ENCODE data around the gene MYLIP. TPM values are rescaled to one million over a fixed set of nuclear protein-coding genes. Genes with fewer than 3 reads are reported as not detected.

The MYLIP gene
- total RNA-seq, 1 donor from 2014 or later: 20.2 TPM

DNA sequence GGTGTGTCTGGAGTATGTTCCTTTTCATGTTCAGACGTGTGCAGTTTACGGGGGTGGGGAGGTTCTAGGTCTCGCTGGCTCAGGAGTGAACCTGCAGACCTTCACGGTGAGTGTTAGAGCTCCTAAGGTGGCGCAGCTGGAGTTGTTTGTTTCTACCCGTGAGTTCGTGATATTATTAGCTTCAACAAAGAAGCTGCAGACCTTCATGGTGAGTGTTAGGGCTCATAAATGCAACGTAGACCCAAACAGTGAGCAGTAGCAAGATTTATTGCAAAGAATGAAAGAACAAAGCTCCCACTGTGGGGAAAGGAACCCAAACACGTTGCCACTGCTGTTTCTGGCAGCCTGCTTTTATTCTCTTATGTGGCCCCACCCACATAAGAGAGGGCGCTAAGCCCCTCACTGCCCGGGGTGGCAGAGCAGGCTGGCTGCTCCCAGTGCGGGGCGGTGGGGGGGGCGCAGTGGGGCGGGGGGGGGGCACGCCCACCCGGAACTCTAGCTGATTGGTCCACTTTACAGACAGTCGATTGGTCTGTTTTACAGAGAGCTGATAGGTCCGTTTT lies 68.2 kb downstream of the MYLIP start:
- intact Hi-C loops (cut with micrococcal nuclease): no loop called here

Other genes starting within 250 kb of the MYLIP start
- gene GMPR, start 109.5 kb downstream of the MYLIP start, total RNA-seq: 0.49 and 0.63 TPM in 2 replicates